K562 treated with DMSO at 1 percent for 4 hours (cell line): ENCODE measurements around the gene MAN2A2. TPM values are rescaled to one million over a fixed set of nuclear protein-coding genes. Genes with fewer than 3 reads are reported as not detected.

Experiments
- total RNA-seq: library from RNA; unstranded; fragments of 300-600 nt; gene quantifications from 2 replicates; pipeline ENCODE4 v1.2.3, GENCODE V29; 2022; ENCODE audit not compliant: insufficient read depth

Gene MAN2A2
- 106 and 153 TPM in 2 replicates for total RNA-seq

GRCh38 chr15:90902840-90903732, at the start of gene MAN2A2:
Gene MAN2A2 (plus strand): TSS chr15:90903302. CDS start chr15:90904208, 906 bp downstream.

GRCh38 chr15:90868261-90868689, 34.8 kb upstream of the MAN2A2 start, which contains the start of gene FURIN:
Gene FURIN (plus strand): TSS chr15:90868588. CDS start chr15:90875741, 7,153 bp downstream.

GRCh38 chr15:90883976-90884718, 19.0 kb upstream of the MAN2A2 start, which contains the start of gene FES:
Gene FES (plus strand): TSS chr15:90884504. CDS start chr15:90885046, 542 bp downstream.

GRCh38 chr15:90931828-90932659, 28.9 kb downstream of the MAN2A2 start, which contains the start of gene HDDC3:
Gene HDDC3 (minus strand): TSS chr15:90932549. CDS start chr15:90932540, 9 bp downstream.

GRCh38 chr15:90934949-90935751, 32.0 kb downstream of the MAN2A2 start, which contains the start of gene UNC45A:
Gene UNC45A (plus strand): TSS chr15:90935285. CDS start chr15:90935325, 40 bp downstream.

GRCh38 chr15:90954712-90955623, 51.9 kb downstream of the MAN2A2 start, which contains the start of gene RCCD1:
Gene RCCD1 (plus strand): TSS chr15:90954884. CDS start chr15:90956735, 1,851 bp downstream.

Other genes with a start within 250 kb of the MAN2A2 start
- gene BLM, start 186.0 kb upstream of the MAN2A2 start, total RNA-seq, result 16.0 and 24.3 TPM in 2 replicates
- gene FURIN, start 34.7 kb upstream of the MAN2A2 start, total RNA-seq, result 72.3 and 110 TPM in 2 replicates
- 2.9 and 4.5 TPM in 2 replicates for gene FES, start 18.8 kb upstream of the MAN2A2 start, total RNA-seq
- gene HDDC3, start 29.2 kb downstream of the MAN2A2 start, total RNA-seq, result 9.4 and 14.4 TPM in 2 replicates
- 80.1 and 81.2 TPM in 2 replicates for gene UNC45A, start 32.0 kb downstream of the MAN2A2 start, total RNA-seq
- 32.7 and 33.8 TPM in 2 replicates for gene RCCD1, start 51.6 kb downstream of the MAN2A2 start, total RNA-seq
- 112 and 139 TPM in 2 replicates for gene PRC1, start 91.2 kb downstream of the MAN2A2 start, total RNA-seq
- 11.9 and 17.8 TPM in 2 replicates for gene VPS33B, start 119.3 kb downstream of the MAN2A2 start, total RNA-seq
- gene SV2B, start 197.0 kb downstream of the MAN2A2 start, total RNA-seq, result 0.16 TPM in 1 of 2 replicates, not detected in the other